Naive thymus-derived CD4-positive, alpha-beta T cell (primary cell): ENCODE results near the gene ATP10A. TPM values are rescaled to one million over a fixed set of nuclear protein-coding genes. Genes with fewer than 3 reads are reported as not detected.
A peak's percentile ranks its signal among the peaks of the same experiment; 100 is the strongest.

Experiments used
- ATAC-seq: fragments of 150-1000 bp; cut with Tn5 transposase; 2 replicates; pipeline ENCODE4 v1.10.0; 2021; ENCODE audit warnings: mild to moderate bottlenecking, moderate library complexity
- CTCF ChIA-PET: fragments of 350-600 bp; sonication (Branson Sonifier 250); formaldehyde crosslinking; loops from one replicate; lab custom pipeline; 2021; ENCODE audit warnings: antibody characterized with exemption; lab: Charles Lee
- POLR2A ChIA-PET: fragments of 350-600 bp; sonication (Branson Sonifier 250); formaldehyde crosslinking; loops from one replicate; lab custom pipeline; 2021; ENCODE audit warnings: antibody characterized with exemption, inconsistent platforms; lab: Charles Lee
- DNase-seq, 9 donors: peaks; one replicate each; pipeline versions ENCODE4 v3.0.0 to v3.0.0-alpha.2; 2020 to 2022; ENCODE audit warnings: mixed read lengths in 1 of 9
- H3K27ac ChIP-seq: one replicate; pipeline ENCODE4 v1.7.0; 2013; ENCODE audit warnings: mild to moderate bottlenecking, low read depth, low read length, moderate library complexity
- H3K27me3 ChIP-seq, 2 donors: one replicate each; pipeline ENCODE4 v1.7.0; 2013; ENCODE audit warnings: low read length in 2 of 2, mild to moderate bottlenecking in 2 of 2, moderate library complexity in 2 of 2; ENCODE audit not compliant: control insufficient read depth in 2 of 2, insufficient read depth in 2 of 2
- H3K36me3 ChIP-seq, 3 experiments: 1 replicate in 2 of 3; 2 replicates in 1 of 3; pipeline ENCODE4 v1.7.0; 2013; ENCODE audit warnings: low read length in 3 of 3, mild to moderate bottlenecking in 3 of 3, moderate library complexity in 1 of 3; ENCODE audit not compliant: insufficient read depth in 3 of 3, control insufficient read depth in 2 of 3
- H3K4me1 ChIP-seq, 2 donors: one replicate each; pipeline ENCODE4 v1.7.0; 2013; ENCODE audit warnings: low read length in 2 of 2, mild to moderate bottlenecking in 2 of 2, moderate library complexity in 1 of 2; ENCODE audit not compliant: control insufficient read depth in 2 of 2, insufficient read depth in 2 of 2
- H3K4me3 ChIP-seq: 2 replicates; pipeline ENCODE4 v1.7.0; 2013; ENCODE audit warnings: mild to moderate bottlenecking, low read length
- H3K9me3 ChIP-seq, 3 experiments: 1 replicate in 2 of 3; 2 replicates in 1 of 3; pipeline ENCODE4 v1.7.0; 2013; ENCODE audit warnings: low read length in 3 of 3; ENCODE audit not compliant: control insufficient read depth in 2 of 3
- H3K27ac Mint-ChIP-seq, 9 donors: one replicate each; pipeline ENCODE4 v1.8.0; 2020 to 2022; ENCODE audit warnings: mixed read lengths in 9 of 9, mild to moderate bottlenecking in 8 of 9, moderate library complexity in 5 of 9, inconsistent platforms in 2 of 9
- H3K27me3 Mint-ChIP-seq, 5 donors: one replicate each; pipeline ENCODE4 v1.8.0; 2021 to 2022; ENCODE audit warnings: mixed read lengths in 5 of 5, mild to moderate bottlenecking in 1 of 5
- H3K36me3 Mint-ChIP-seq, 5 donors: one replicate each; pipeline ENCODE4 v1.8.0; 2020 to 2022; ENCODE audit warnings: mixed read lengths in 5 of 5, mild to moderate bottlenecking in 3 of 5, inconsistent platforms in 1 of 5
- H3K4me1 Mint-ChIP-seq, 7 donors: one replicate each; pipeline ENCODE4 v1.8.0; 2020 to 2022; ENCODE audit warnings: mixed read lengths in 7 of 7, mild to moderate bottlenecking in 3 of 7, inconsistent platforms in 1 of 7
- H3K4me3 Mint-ChIP-seq, 10 donors: one replicate each; pipeline ENCODE4 v1.8.0; 2020 to 2022; ENCODE audit warnings: mild to moderate bottlenecking in 10 of 10, mixed read lengths in 10 of 10, moderate library complexity in 6 of 10, inconsistent platforms in 2 of 10
- H3K9me3 Mint-ChIP-seq, 11 donors: one replicate each; pipeline ENCODE4 v1.8.0; 2020 to 2022; ENCODE audit warnings: mixed read lengths in 11 of 11, mild to moderate bottlenecking in 4 of 11, inconsistent platforms in 1 of 11, moderate library complexity in 1 of 11
- intact Hi-C, 2 donors: fragments of 100-400 bp; cut with micrococcal nuclease; formaldehyde crosslinking; loops; one replicate each; pipeline ENCODE4 v1.15.1; 2023
- polyA plus RNA-seq, 2 donors: library from polyadenylated mRNA; unstranded; fragments of 300-500 nt; fragmentation: Illumina TruSeq; gene quantifications; one replicate each; pipeline ENCODE4 v1.2.3, GENCODE V29; 2021
- total RNA-seq, 6 experiments: library from RNA in 5 of 6; stranded (reverse) in 5 of 6; gene quantifications; 1 replicate in 5 of 6; 2 replicates in 1 of 6; pipeline ENCODE4 v1.2.3 and lab custom pipeline; 2021 to 2026

The ATP10A gene
- total and polyA plus RNA-seq, 7 experiments from 2014 or later, result 7.2 to 86.4 (median 57.6) TPM

DNA sequence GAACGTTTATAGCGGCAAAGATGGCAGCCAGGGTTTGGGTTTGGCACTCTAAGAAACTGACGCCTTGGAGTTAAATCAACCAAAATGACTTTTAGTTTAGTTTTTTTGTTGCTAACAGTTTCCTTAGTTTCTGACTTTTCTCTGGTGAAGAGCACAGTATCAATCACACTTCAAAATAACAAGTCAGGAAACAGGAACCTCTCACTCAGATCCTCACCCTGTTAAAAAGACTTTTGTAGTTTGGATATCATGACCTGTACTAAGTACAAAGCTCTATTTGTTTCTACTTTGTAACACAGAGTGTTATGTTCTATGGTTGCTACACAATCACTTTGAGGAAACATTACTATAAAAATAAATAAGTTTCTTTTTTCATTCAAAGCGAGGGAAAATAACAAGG is 51.1 kb downstream of the ATP10A start:
- Histone ChIP-seq H3K36me3 (no peaks in the 10 kb centered on the region), H3K27ac (peak overlapping the region; percentile 64), H3K27me3 (no peaks in the 10 kb centered on the region), H3K4me3 (peak overlapping the region; percentile 37), H3K4me1 (peaks cover 20 to 51% of the 10 kb centered on the region in 2 donors), H3K9me3 (no peaks in the 10 kb centered on the region)
- Mint-ChIP-seq H3K27ac (peak overlapping the region; percentile 80 to 98 (median 94)), H3K4me1 (peaks cover 45 to 98% (median 76%) of the 10 kb centered on the region in 7 donors), H3K27me3 (no peaks in the 10 kb centered on the region), H3K4me3 (peak overlapping the region; percentile 74 to 95 (median 84)), H3K9me3 (peaks cover 0 to 4% (median 0%) of the 10 kb centered on the region in 11 donors), H3K36me3 (peaks cover 0 to 15% (median 0%) of the 10 kb centered on the region in 5 donors)
- peak in 6 of 9 donors; percentile 29 to 80 (median 61) for DNase-seq
- ChIA-PET POLR2A (interaction anchor here (0.7 to 5.3 kb wide), 7 partner anchors 12 to 49 kb away, joined by 3 to 91 read pairs (median 6); partner anchors contain the start of gene ATP10A), CTCF (interaction anchor here (0.9 to 1.7 kb wide), 2 partner anchors 29 to 50 kb away, joined by 3 to 4 read pairs; no protein-coding TSS in a partner anchor)
- ATAC-seq, result peak; percentile 82
- intact Hi-C loops, result loop anchor here in 1 of 2 donors (1.0 to 5.0 kb wide), 4 partner anchors 9 to 270 kb away; no protein-coding TSS in a partner anchor

DNA sequence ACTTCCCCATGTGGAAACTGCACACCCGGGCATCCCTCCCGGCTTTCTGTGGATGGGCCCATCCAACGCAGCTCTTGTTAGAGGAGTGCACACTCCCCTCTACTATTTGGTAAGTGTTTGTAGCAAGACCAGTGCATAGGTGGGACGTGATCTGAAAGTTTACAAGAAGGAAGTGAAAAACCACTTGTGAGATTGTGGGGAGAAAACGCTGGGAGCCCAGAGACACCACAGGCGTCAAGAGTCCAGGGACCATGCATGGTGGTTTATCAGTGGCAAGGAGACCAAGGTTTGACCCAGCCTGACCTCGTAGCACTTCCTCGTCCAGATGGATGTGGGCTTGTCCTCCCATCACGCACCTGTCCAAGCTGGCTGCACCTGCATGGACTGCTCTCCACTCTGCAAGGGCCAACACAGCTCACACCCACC is 51.6 kb downstream of the ATP10A start:
- peak overlapping the region; percentile 37 for H3K4me3 ChIP-seq
- no peaks in the 10 kb centered on the region for H3K9me3 ChIP-seq
- H3K27me3 Mint-ChIP-seq, result no peaks in the 10 kb centered on the region
- no peaks in the 10 kb centered on the region for H3K27me3 ChIP-seq
- intact Hi-C loops, result loop anchor here (1.0 to 5.0 kb wide), 5 partner anchors 15 to 271 kb away; no protein-coding TSS in a partner anchor
- DNase-seq, result peak in 5 of 9 donors; percentile 20 to 47 (median 27)
- peaks cover 20 to 51% of the 10 kb centered on the region in 2 donors for H3K4me1 ChIP-seq
- POLR2A ChIA-PET, result interaction anchor here (1.0 to 5.3 kb wide), 6 partner anchors 15 to 50 kb away, joined by 3 to 91 read pairs (median 8); partner anchors contain the start of gene ATP10A
- H3K9me3 Mint-ChIP-seq, result peaks cover 0 to 4% (median 0%) of the 10 kb centered on the region in 11 donors
- peak overlapping the region; percentile 64 for H3K27ac ChIP-seq
- peak overlapping the region; percentile 80 to 98 (median 94) for H3K27ac Mint-ChIP-seq
- peak overlapping the region; percentile 74 to 95 (median 84) for H3K4me3 Mint-ChIP-seq
- H3K4me1 Mint-ChIP-seq, result peaks cover 45 to 98% (median 81%) of the 10 kb centered on the region in 7 donors
- ATAC-seq, result peak; percentile 50
- CTCF ChIA-PET, result interaction anchor here (0.7 to 0.8 kb wide), 2 partner anchors 34 to 48 kb away, joined by 3 read pairs; no protein-coding TSS in a partner anchor
- peaks cover 0 to 17% (median 4%) of the 10 kb centered on the region in 5 donors for H3K36me3 Mint-ChIP-seq
- no peaks in the 10 kb centered on the region for H3K36me3 ChIP-seq

DNA sequence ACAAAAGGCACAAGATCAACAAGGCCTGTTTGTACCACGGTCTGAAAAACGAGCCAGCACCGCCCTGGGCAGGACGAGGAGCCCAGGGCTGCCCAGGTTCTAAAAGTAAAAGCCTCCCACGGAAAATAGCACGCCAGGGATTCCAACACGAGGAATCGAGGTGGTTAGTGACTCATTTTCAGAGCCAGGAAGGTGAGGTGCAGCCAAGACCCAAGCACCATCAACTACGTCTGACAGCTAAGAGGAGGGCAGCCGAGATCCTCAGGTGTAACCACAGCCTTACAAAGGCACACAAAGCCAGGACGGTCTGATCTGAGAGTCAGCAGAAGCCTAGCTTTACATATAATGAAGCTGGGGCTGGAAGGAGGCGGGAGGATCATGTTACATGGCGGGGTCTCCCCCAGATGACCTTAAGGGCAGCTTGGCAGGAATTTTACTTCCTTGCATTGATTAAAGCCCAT is 52.5 kb downstream of the ATP10A start:
- DNase-seq (peak in 7 of 9 donors; percentile 40 to 72 (median 45)), ATAC-seq (peak; percentile 74)
- POLR2A ChIA-PET, result interaction anchor here (1.0 to 5.3 kb wide), 6 partner anchors 14 to 51 kb away, joined by 3 to 91 read pairs (median 8); partner anchors contain the start of gene ATP10A
- Histone ChIP-seq H3K9me3 (no peaks in the 10 kb centered on the region), H3K4me3 (no peak overlapping the region), H3K4me1 (peaks cover 20 to 52% of the 10 kb centered on the region in 2 donors), H3K27me3 (no peaks in the 10 kb centered on the region), H3K36me3 (no peaks in the 10 kb centered on the region), H3K27ac (peak overlapping the region; percentile 64)
- Mint-ChIP-seq H3K27me3 (no peaks in the 10 kb centered on the region), H3K36me3 (peaks cover 0 to 17% (median 4%) of the 10 kb centered on the region in 5 donors), H3K4me3 (peak overlapping the region; percentile 74 to 95 (median 84)), H3K9me3 (peaks cover 0 to 4% (median 0%) of the 10 kb centered on the region in 11 donors), H3K27ac (peak overlapping the region; percentile 80 to 98 (median 94)), H3K4me1 (peaks cover 51 to 100% (median 89%) of the 10 kb centered on the region in 7 donors)
- CTCF ChIA-PET, result interaction anchor here (0.8 kb wide), 1 partner anchor 35 kb away, joined by 3 read pairs; no protein-coding TSS in a partner anchor
- intact Hi-C loops, result loop anchor here (1.0 to 5.0 kb wide), 6 partner anchors 14 to 272 kb away; no protein-coding TSS in a partner anchor

DNA sequence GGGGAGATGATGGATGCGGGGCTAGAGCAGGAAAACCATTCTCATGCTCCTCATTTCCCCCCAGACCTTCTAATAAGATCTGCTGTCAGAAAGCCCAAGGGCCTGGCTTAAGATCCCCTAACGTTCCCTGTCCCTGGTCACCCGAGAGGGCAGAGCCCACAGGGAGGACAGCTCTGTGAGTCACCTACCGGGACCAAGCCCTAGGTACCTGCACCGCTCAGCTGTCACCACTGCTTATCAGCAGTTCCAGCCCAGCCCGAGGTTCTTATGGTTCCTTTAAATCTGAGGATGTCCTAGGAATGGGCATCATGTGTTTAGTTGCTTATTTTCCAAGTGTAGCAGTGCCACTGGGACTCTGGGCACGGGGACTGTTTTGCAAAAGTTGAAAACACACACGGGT is 53.0 kb downstream of the ATP10A start:
- peaks cover 0 to 4% (median 0%) of the 10 kb centered on the region in 11 donors for H3K9me3 Mint-ChIP-seq
- Histone ChIP-seq H3K4me3 (no peak overlapping the region), H3K27ac (peak overlapping the region; percentile 64), H3K9me3 (no peaks in the 10 kb centered on the region), H3K36me3 (no peaks in the 10 kb centered on the region), H3K4me1 (peaks cover 20 to 57% of the 10 kb centered on the region in 2 donors), H3K27me3 (no peaks in the 10 kb centered on the region)
- intact Hi-C loops, result loop anchor here (1.0 to 5.0 kb wide), 5 partner anchors 13 to 272 kb away; no protein-coding TSS in a partner anchor
- peaks cover 48 to 100% (median 89%) of the 10 kb centered on the region in 7 donors for H3K4me1 Mint-ChIP-seq
- no peaks in the 10 kb centered on the region for H3K27me3 Mint-ChIP-seq
- ATAC-seq (no peak), DNase-seq (no peak)
- CTCF ChIA-PET, result no interaction called here
- peak overlapping the region in 7 of 10 donors; percentile 75 to 95 (median 83) for H3K4me3 Mint-ChIP-seq
- peaks cover 0 to 17% (median 4%) of the 10 kb centered on the region in 5 donors for H3K36me3 Mint-ChIP-seq
- POLR2A ChIA-PET, result interaction anchor here (1.2 to 5.3 kb wide), 5 partner anchors 13 to 51 kb away, joined by 4 to 91 read pairs (median 11); partner anchors contain the start of gene ATP10A
- peak overlapping the region in 8 of 9 donors; percentile 91 to 98 (median 94) for H3K27ac Mint-ChIP-seq

DNA sequence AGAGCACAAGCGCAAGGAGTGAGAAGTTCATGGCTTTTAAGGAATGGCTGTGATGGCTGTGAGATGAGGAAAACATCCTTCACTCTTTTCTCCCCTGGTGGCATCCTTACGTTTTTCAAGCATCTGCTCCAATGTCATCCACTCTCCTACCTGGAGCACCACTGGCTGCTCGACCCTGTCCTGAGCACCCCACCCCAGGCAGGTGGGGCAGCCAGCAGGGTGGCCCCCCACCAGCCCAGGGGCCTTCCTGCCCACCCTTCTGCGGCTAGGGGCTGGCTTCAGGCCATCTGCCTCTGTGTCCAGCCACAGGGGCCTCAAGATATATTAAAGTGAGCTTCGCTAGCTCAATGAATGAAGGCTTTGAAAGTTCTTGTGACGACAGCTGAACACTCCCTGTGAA is 56.1 kb downstream of the ATP10A start:
- Histone ChIP-seq H3K27me3 (no peaks in the 10 kb centered on the region), H3K27ac (no peak overlapping the region), H3K9me3 (no peaks in the 10 kb centered on the region), H3K4me3 (no peak overlapping the region), H3K36me3 (peaks cover 0 to 7% (median 0%) of the 10 kb centered on the region in 3 experiments), H3K4me1 (peaks cover 20 to 32% of the 10 kb centered on the region in 2 donors)
- Mint-ChIP-seq H3K36me3 (peaks cover 0 to 14% (median 4%) of the 10 kb centered on the region in 5 donors), H3K27me3 (no peaks in the 10 kb centered on the region), H3K4me3 (peak overlapping the region in 2 of 10 donors; percentile 28 to 76), H3K9me3 (peaks cover 0 to 4% (median 0%) of the 10 kb centered on the region in 11 donors), H3K4me1 (peaks cover 27 to 82% (median 64%) of the 10 kb centered on the region in 7 donors), H3K27ac (peak overlapping the region in 6 of 9 donors; percentile 26 to 90 (median 78))
- DNase-seq, result no peak
- ChIA-PET POLR2A (interaction anchor here (0.7 to 2.5 kb wide), 5 partner anchors 11 to 54 kb away, joined by 3 to 18 read pairs (median 3); no protein-coding TSS in a partner anchor), CTCF (interaction anchor here (1.1 to 1.3 kb wide), 2 partner anchors 23 to 78 kb away, joined by 4 read pairs; no protein-coding TSS in a partner anchor)
- no peak for ATAC-seq
- intact Hi-C loops, result no loop called here

DNA sequence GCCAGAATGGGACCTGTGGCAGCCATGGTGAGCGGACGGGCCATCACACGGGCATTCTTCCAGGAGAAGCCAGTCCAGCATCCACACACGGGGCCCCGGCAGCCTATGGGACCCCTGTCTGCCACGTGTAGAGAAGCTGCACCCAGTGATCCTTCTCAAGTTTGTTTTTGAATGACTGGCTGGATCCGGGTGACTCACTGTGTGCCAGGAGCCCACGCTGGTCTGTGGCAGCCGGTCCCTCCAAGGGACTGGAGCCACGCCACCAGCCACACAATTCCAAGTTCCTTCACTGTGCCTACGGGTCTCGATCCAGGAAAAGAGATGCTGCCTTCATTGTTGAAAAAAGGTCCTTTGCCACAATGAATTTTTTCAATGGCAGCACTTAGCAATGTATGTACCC is 58.1 kb downstream of the ATP10A start:
- ChIA-PET POLR2A (no interaction called here), CTCF (interaction anchor here (1.0 kb wide), 1 partner anchor 129 kb away, joined by 3 read pairs; no protein-coding TSS in a partner anchor)
- H3K27ac Mint-ChIP-seq, result peak overlapping the region in 3 of 9 donors; percentile 55 to 82 (median 57)
- H3K36me3 Mint-ChIP-seq, result peaks cover 0 to 12% (median 4%) of the 10 kb centered on the region in 5 donors
- DNase-seq (no peak), ATAC-seq (no peak)
- peaks cover 27 to 82% (median 64%) of the 10 kb centered on the region in 7 donors for H3K4me1 Mint-ChIP-seq
- H3K27ac ChIP-seq, result no peak overlapping the region
- H3K4me3 ChIP-seq, result no peak overlapping the region
- no peaks in the 10 kb centered on the region for H3K9me3 Mint-ChIP-seq
- H3K9me3 ChIP-seq, result no peaks in the 10 kb centered on the region
- H3K27me3 ChIP-seq, result no peaks in the 10 kb centered on the region
- intact Hi-C loops, result no loop called here
- peaks cover 0 to 28% of the 10 kb centered on the region in 2 donors for H3K4me1 ChIP-seq
- peak overlapping the region in 1 of 10 donors; percentile 76 for H3K4me3 Mint-ChIP-seq
- H3K27me3 Mint-ChIP-seq, result no peaks in the 10 kb centered on the region
- peaks cover 0 to 7% (median 0%) of the 10 kb centered on the region in 3 experiments for H3K36me3 ChIP-seq
